Smooth muscle cell (in vitro differentiated cells): Measurements from ENCODE around the gene QRFP. TPM values are rescaled to one million over a fixed set of nuclear protein-coding genes. Genes with fewer than 3 reads are reported as not detected.

Experiments
- DNase-seq: peaks from one replicate; lab custom pipeline; 2025; ENCODE audit not compliant: unreplicated experiment; lab: John Stamatoyannopoulos, UW
- H2AFZ ChIP-seq: fragments of 200-600 bp; sonication (generic); 2 replicates; pipeline ENCODE4 v1.6.0; 2016; ENCODE audit warnings: antibody characterized with exemption, low read depth, mild to moderate bottlenecking
- H3F3A ChIP-seq: fragments of 200-600 bp; sonication (generic); 2 replicates; pipeline ENCODE4 v1.6.0; 2017; ENCODE audit warnings: antibody characterized with exemption, low read depth
- H3K27ac ChIP-seq: fragments of 200-600 bp; sonication (generic); 2 replicates; pipeline ENCODE4 v1.5.1; 2016; ENCODE audit warnings: low read depth, mild to moderate bottlenecking
- H3K27me3 ChIP-seq: fragments of 200-600 bp; sonication (generic); 2 replicates; pipeline ENCODE4 v1.6.1; 2016; ENCODE audit warnings: low read depth, mild to moderate bottlenecking
- H3K36me3 ChIP-seq: fragments of 200-600 bp; sonication (generic); 2 replicates; pipeline ENCODE4 v1.5.1; 2016; ENCODE audit warnings: low read depth
- H3K4me1 ChIP-seq: fragments of 200-600 bp; sonication (generic); 2 replicates; pipeline ENCODE4 v1.5.1; 2016; ENCODE audit warnings: low read depth
- H3K4me2 ChIP-seq: fragments of 200-600 bp; sonication (generic); 2 replicates; pipeline ENCODE4 v1.6.0; 2016; ENCODE audit warnings: mild to moderate bottlenecking
- H3K4me3 ChIP-seq: fragments of 200-600 bp; sonication (generic); 2 replicates; pipeline ENCODE4 v1.5.1; 2016; ENCODE audit warnings: mild to moderate bottlenecking
- H3K79me2 ChIP-seq: fragments of 200-600 bp; sonication (generic); 2 replicates; pipeline ENCODE4 v1.6.0; 2016; ENCODE audit warnings: low read depth, mild to moderate bottlenecking
- H3K9ac ChIP-seq: fragments of 200-600 bp; sonication (generic); 2 replicates; pipeline ENCODE4 v1.6.0; 2016; ENCODE audit warnings: low read depth
- H3K9me3 ChIP-seq: fragments of 200-600 bp; sonication (generic); replicated peaks from 2 replicates; pipeline ENCODE4 v1.5.1; 2016; ENCODE audit warnings: low read depth
- H4K20me1 ChIP-seq: fragments of 200-600 bp; sonication (generic); 2 replicates; pipeline ENCODE4 v1.6.0; 2016; ENCODE audit warnings: low read depth
- CTCF ChIP-seq: fragments of 200-600 bp; sonication (generic); IDR thresholded peaks from 2 replicates; pipeline ENCODE4 v1.5.1; 2017; ENCODE audit warnings: borderline replicate concordance, mild to moderate bottlenecking, antibody characterized with exemption; ENCODE audit not compliant: insufficient read depth, poor library complexity, severe bottlenecking
- WGBS: methylation state at CpG from one replicate; pipeline ENCODE4 v1.1.7; 2016; ENCODE audit warnings: low lambda C conversion rate; 5-methylcytosine and 5-hydroxymethylcytosine counted together
- polyA plus RNA-seq: library from polyadenylated mRNA; unstranded; fragments of >200 nt; fragmentation: Nextera tagmentation; extraction: Ambion mirVana; gene quantifications from 2 replicates; pipeline ENCODE4 v1.2.1, GENCODE V29; 2016
- total RNA-seq: library from RNA; depleted of rRNA; stranded (reverse); fragments of >200 nt; gene quantifications from 2 replicates; pipeline ENCODE4 v1.2.3, GENCODE V29; 2014

Gene QRFP
- total and polyA plus RNA-seq, 2 experiments from 2014 or later = 0.15 TPM; not detected in 1

GRCh38 chr9:130897848-130898551 is 1.4 kb upstream of the QRFP start:
- Histone ChIP-seq H3K4me3 (no peak overlapping the region), H3K27me3 (no peaks in the 10 kb centered on the region), H3K9ac (no peak overlapping the region), H3K79me2 (no peaks in the 10 kb centered on the region), H4K20me1 (peaks cover 23% of the 10 kb centered on the region), H3K27ac (no peak overlapping the region), H3K36me3 (no peaks in the 10 kb centered on the region), H3K4me1 (no peaks in the 10 kb centered on the region), H3K9me3 (no peaks in the 10 kb centered on the region), H3F3A (no peaks in the 10 kb centered on the region), H3K4me2 (no peak overlapping the region), H2AFZ (no peak overlapping the region)
- 94% methylated on average over 26 of the region's 29 CpGs for WGBS
- TF ChIP-seq CTCF = no peak
- DNase-seq = no peak

- Histone ChIP-seq H3K27ac (no peak overlapping the region), H3F3A (no peaks in the 10 kb centered on the region), H3K4me2 (no peak overlapping the region), H3K27me3 (no peaks in the 10 kb centered on the region), H3K36me3 (no peaks in the 10 kb centered on the region), H3K9me3 (no peaks in the 10 kb centered on the region), H2AFZ (no peak overlapping the region), H3K79me2 (no peaks in the 10 kb centered on the region), H3K4me1 (no peaks in the 10 kb centered on the region), H4K20me1 (peaks cover 23% of the 10 kb centered on the region), H3K9ac (no peak overlapping the region), H3K4me3 (no peak overlapping the region)
- TF ChIP-seq CTCF = no peak
- DNase-seq = no peak
- WGBS = 89% methylated on average over 10 of the region's 16 CpGs
Measured at GRCh38 chr9:130897105-130897751, 616 bp upstream of the QRFP start.

GRCh38 chr9:130895481-130896232 is 955 bp downstream of the QRFP start:
- Histone ChIP-seq H3K79me2 (no peaks in the 10 kb centered on the region), H3K27ac (no peak overlapping the region), H3F3A (no peaks in the 10 kb centered on the region), H3K27me3 (no peaks in the 10 kb centered on the region), H3K9me3 (no peaks in the 10 kb centered on the region), H3K36me3 (no peaks in the 10 kb centered on the region), H2AFZ (no peak overlapping the region), H4K20me1 (peaks cover 32% of the 10 kb centered on the region), H3K4me1 (no peaks in the 10 kb centered on the region), H3K9ac (no peak overlapping the region), H3K4me2 (no peak overlapping the region), H3K4me3 (no peak overlapping the region)
- DNase-seq = no peak
- 85% methylated on average over 24 of the region's 24 CpGs for WGBS
- no peak for TF ChIP-seq CTCF
